Measurements from ENCODE around the gene GC.

DNA sequence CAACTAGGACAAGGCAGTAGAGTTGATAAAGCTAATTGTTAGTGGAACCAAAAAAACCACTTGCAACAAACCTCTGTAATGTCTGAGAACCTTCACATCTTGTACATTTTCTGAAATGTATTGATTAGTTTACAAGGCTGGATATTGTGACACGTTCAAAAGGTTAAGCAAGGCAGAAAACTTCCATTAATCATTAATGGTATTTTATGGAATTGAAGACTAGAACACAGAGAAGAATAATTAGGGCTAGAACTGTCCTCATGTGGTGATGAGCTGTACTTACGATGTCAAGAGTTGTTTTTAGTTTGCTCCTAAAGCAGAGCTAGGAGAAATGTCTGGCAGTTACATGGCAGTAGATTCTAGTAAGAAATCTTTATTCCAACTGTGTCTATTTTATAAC, 12.3 kb downstream of the GC start:
- no peak for TF ChIP-seq TCF7L2 (IDR thresholded peaks at IDR 0.05; ENCODE audit: borderline replicate concordance, extremely low read depth, insufficient read depth, insufficient read length)
- TF ChIP-seq, protein P1, sequence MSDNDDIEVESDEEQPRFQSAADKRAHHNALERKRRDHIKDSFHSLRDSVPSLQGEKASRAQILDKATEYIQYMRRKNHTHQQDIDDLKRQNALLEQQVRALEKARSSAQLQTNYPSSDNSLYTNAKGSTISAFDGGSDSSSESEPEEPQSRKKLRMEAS (IDR thresholded peaks at IDR 0.05), result no peak
- TF ChIP-seq, protein P2, sequence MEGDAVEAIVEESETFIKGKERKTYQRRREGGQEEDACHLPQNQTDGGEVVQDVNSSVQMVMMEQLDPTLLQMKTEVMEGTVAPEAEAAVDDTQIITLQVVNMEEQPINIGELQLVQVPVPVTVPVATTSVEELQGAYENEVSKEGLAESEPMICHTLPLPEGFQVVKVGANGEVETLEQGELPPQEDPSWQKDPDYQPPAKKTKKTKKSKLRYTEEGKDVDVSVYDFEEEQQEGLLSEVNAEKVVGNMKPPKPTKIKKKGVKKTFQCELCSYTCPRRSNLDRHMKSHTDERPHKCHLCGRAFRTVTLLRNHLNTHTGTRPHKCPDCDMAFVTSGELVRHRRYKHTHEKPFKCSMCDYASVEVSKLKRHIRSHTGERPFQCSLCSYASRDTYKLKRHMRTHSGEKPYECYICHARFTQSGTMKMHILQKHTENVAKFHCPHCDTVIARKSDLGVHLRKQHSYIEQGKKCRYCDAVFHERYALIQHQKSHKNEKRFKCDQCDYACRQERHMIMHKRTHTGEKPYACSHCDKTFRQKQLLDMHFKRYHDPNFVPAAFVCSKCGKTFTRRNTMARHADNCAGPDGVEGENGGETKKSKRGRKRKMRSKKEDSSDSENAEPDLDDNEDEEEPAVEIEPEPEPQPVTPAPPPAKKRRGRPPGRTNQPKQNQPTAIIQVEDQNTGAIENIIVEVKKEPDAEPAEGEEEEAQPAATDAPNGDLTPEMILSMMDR (IDR thresholded peaks at IDR 0.05 in 2 of 3, conservative IDR thresholded peaks at IDR 0.05 in 1 of 3; ENCODE audit: borderline replicate concordance in 1 of 3, insufficient read depth in 1 of 3, low read depth in 2 of 3, low read length in 2 of 3), result no peak
